ENCODE data around the gene ALOXE3. TPM values are rescaled to one million over a fixed set of nuclear protein-coding genes. Genes with fewer than 3 reads are reported as not detected.

The ALOXE3 gene
- total RNA-seq, 4 donors from 2014 or later: not detected

GRCh38 chr17:8051831-8052230 lies 66.5 kb downstream of the ALOXE3 start:
- 68% methylated on average over 6 of the region's 7 CpGs for WGBS
- Histone ChIP-seq H3K27ac (replicated peaks in 1 of 4) (no peak overlapping the region), H3K9me3 (no peaks in the 10 kb centered on the region), H3K27me3 (peaks cover 0 to 39% (median 2%) of the 10 kb centered on the region in 4 donors), H3K4me1 (no peaks in the 10 kb centered on the region), H3K4me3 (no peak overlapping the region), H3K36me3 (no peaks in the 10 kb centered on the region)
- TF ChIP-seq CTCF (IDR thresholded peaks at IDR 0.05): no peak
- TF ChIP-seq EP300 (IDR thresholded peaks at IDR 0.05): no peak
- TF ChIP-seq POLR2AphosphoS5 (IDR thresholded peaks at IDR 0.05): no peak
- no peak for TF ChIP-seq POLR2A (IDR thresholded peaks at IDR 0.05; ENCODE audit: low read depth)
- intact Hi-C loops (cut with DNase I): no loop called here
- DNase-seq (ENCODE audit: extremely low spot score): no peak

- 98% methylated on average over 8 of the region's 8 CpGs for WGBS
- Histone ChIP-seq H3K27me3 (peaks cover 0 to 48% (median 0%) of the 10 kb centered on the region in 4 donors), H3K9me3 (no peaks in the 10 kb centered on the region), H3K36me3 (no peaks in the 10 kb centered on the region), H3K4me3 (no peak overlapping the region), H3K4me1 (no peaks in the 10 kb centered on the region), H3K27ac (replicated peaks in 1 of 4) (no peak overlapping the region)
- no peak for DNase-seq (ENCODE audit: extremely low spot score)
- intact Hi-C loops (cut with DNase I): loop anchor here (5.0 kb wide), 1 partner anchor 36 kb away; no protein-coding TSS in a partner anchor
- TF ChIP-seq POLR2AphosphoS5 (IDR thresholded peaks at IDR 0.05) (no peak), CTCF (IDR thresholded peaks at IDR 0.05) (no peak), EP300 (IDR thresholded peaks at IDR 0.05) (no peak), POLR2A (IDR thresholded peaks at IDR 0.05; ENCODE audit: low read depth) (no peak)
Measured at GRCh38 chr17:8048736-8049135, 69.6 kb downstream of the ALOXE3 start.

GRCh38 chr17:8048236-8048635 lies 70.1 kb downstream of the ALOXE3 start:
- intact Hi-C loops (cut with DNase I): loop anchor here (5.0 kb wide), 1 partner anchor 36 kb away; no protein-coding TSS in a partner anchor
- no peaks in the 10 kb centered on the region for H3K9me3 ChIP-seq
- no peak for DNase-seq (ENCODE audit: extremely low spot score)

GRCh38 chr17:8047769-8048110 lies 70.6 kb downstream of the ALOXE3 start:
- TF ChIP-seq CTCF (IDR thresholded peaks at IDR 0.05) (no peak), POLR2A (IDR thresholded peaks at IDR 0.05; ENCODE audit: low read depth) (no peak), POLR2AphosphoS5 (IDR thresholded peaks at IDR 0.05) (no peak), EP300 (IDR thresholded peaks at IDR 0.05) (no peak)
- no peak overlapping the region for H3K4me3 ChIP-seq
- no peaks in the 10 kb centered on the region for H3K4me1 ChIP-seq
- DNase-seq (ENCODE audit: extremely low spot score): no peak
- no peaks in the 10 kb centered on the region for H3K9me3 ChIP-seq
- intact Hi-C loops (cut with DNase I): loop anchor here (5.0 kb wide), 1 partner anchor 35 kb away; no protein-coding TSS in a partner anchor
- WGBS: 90% methylated on average over 4 of the region's 4 CpGs
- no peaks in the 10 kb centered on the region for H3K36me3 ChIP-seq
- H3K27ac ChIP-seq (replicated peaks in 1 of 4): no peak overlapping the region
- peaks cover 0 to 48% (median 0%) of the 10 kb centered on the region in 4 donors for H3K27me3 ChIP-seq

More at GRCh38 chr17:8048236-8048635, 70.1 kb downstream of the ALOXE3 start:
- WGBS: 98% methylated on average over 10 of the region's 12 CpGs
- Histone ChIP-seq H3K27ac (replicated peaks in 1 of 4) (no peak overlapping the region), H3K4me3 (no peak overlapping the region), H3K36me3 (no peaks in the 10 kb centered on the region), H3K4me1 (no peaks in the 10 kb centered on the region), H3K27me3 (peaks cover 0 to 48% (median 0%) of the 10 kb centered on the region in 4 donors)
- TF ChIP-seq POLR2AphosphoS5 (IDR thresholded peaks at IDR 0.05): no peak
- no peak for TF ChIP-seq CTCF (IDR thresholded peaks at IDR 0.05)
- no peak for TF ChIP-seq POLR2A (IDR thresholded peaks at IDR 0.05; ENCODE audit: low read depth)
- TF ChIP-seq EP300 (IDR thresholded peaks at IDR 0.05): no peak
